ENCODE measurements around the gene TRIM46. TPM values are rescaled to one million over a fixed set of nuclear protein-coding genes. Genes with fewer than 3 reads are reported as not detected.

Gene TRIM46
- 32.6 TPM for total RNA-seq

- DNase-seq (ENCODE audit: low read depth in 2 of 3, low spot score in 2 of 3), result peak in 2 of 3 donors; percentile 54 to 69
These were observed at the start of gene TRIM46 for GRCh38 chr1:155173478-155174323. Gene TRIM46 (plus strand): TSS chr1:155173849. CDS start chr1:155173967, 118 bp downstream.

GRCh38 chr1:155124503-155125463, 48.9 kb upstream of the TRIM46 start:
- DNase-seq (ENCODE audit: low read depth in 2 of 3, low spot score in 2 of 3), result no peak

- no peak for DNase-seq (ENCODE audit: low read depth in 2 of 3, low spot score in 2 of 3)
These were observed 48.1 kb upstream of the TRIM46 start for GRCh38 chr1:155125511-155125945.

- DNase-seq (ENCODE audit: low read depth in 2 of 3, low spot score in 2 of 3), result no peak
These were observed 47.6 kb upstream of the TRIM46 start for GRCh38 chr1:155125946-155126555.

GRCh38 chr1:155126556-155127104, 47.0 kb upstream of the TRIM46 start:
- peak in 1 of 3 donors; percentile 69 for DNase-seq (ENCODE audit: low read depth in 2 of 3, low spot score in 2 of 3)

GRCh38 chr1:155127105-155127966, 46.3 kb upstream of the TRIM46 start, which contains the start of gene EFNA1:
Gene EFNA1 (plus strand): TSS chr1:155127876. CDS start chr1:155127978, 102 bp downstream.
- peak in 1 of 3 donors; percentile 48 for DNase-seq (ENCODE audit: low read depth in 2 of 3, low spot score in 2 of 3)

- no peak for DNase-seq (ENCODE audit: low read depth in 2 of 3, low spot score in 2 of 3)
These were observed 45.5 kb upstream of the TRIM46 start for GRCh38 chr1:155127967-155128754.

GRCh38 chr1:155128755-155129473, 44.7 kb upstream of the TRIM46 start:
- DNase-seq (ENCODE audit: low read depth in 2 of 3, low spot score in 2 of 3), result no peak

GRCh38 chr1:155130272-155131006, 43.2 kb upstream of the TRIM46 start:
- peak in 1 of 3 donors; percentile 39 for DNase-seq (ENCODE audit: low read depth in 2 of 3, low spot score in 2 of 3)

GRCh38 chr1:155131285-155131684, 42.4 kb upstream of the TRIM46 start:
- no peak for DNase-seq (ENCODE audit: low read depth in 2 of 3, low spot score in 2 of 3)

- DNase-seq (ENCODE audit: low read depth in 2 of 3, low spot score in 2 of 3), result no peak
These were observed 41.8 kb upstream of the TRIM46 start for GRCh38 chr1:155131856-155132255.

- no peak for DNase-seq (ENCODE audit: low read depth in 2 of 3, low spot score in 2 of 3)
These were observed 39.8 kb upstream of the TRIM46 start for GRCh38 chr1:155133799-155134281.

- no peak for DNase-seq (ENCODE audit: low read depth in 2 of 3, low spot score in 2 of 3)
These were observed 39.3 kb upstream of the TRIM46 start for GRCh38 chr1:155134322-155134721.

GRCh38 chr1:155134880-155135414, 38.7 kb upstream of the TRIM46 start:
- peak in 1 of 3 donors; percentile 36 for DNase-seq (ENCODE audit: low read depth in 2 of 3, low spot score in 2 of 3)

- peak; percentile 80 to 93 (median 93) for DNase-seq (ENCODE audit: low read depth in 2 of 3, low spot score in 2 of 3)
These were observed 38.1 kb upstream of the TRIM46 start, which contains the start of gene SLC50A1 for GRCh38 chr1:155135415-155136028. Gene SLC50A1 (plus strand): TSS chr1:155135852. CDS start chr1:155135912, 60 bp downstream.

GRCh38 chr1:155136748-155137147, 36.9 kb upstream of the TRIM46 start:
- no peak for DNase-seq (ENCODE audit: low read depth in 2 of 3, low spot score in 2 of 3)

Measured in hematopoietic multipotent progenitor cell (in vitro differentiated cells).